Measurements from ENCODE around the gene MCC.

The MCC gene

DNA sequence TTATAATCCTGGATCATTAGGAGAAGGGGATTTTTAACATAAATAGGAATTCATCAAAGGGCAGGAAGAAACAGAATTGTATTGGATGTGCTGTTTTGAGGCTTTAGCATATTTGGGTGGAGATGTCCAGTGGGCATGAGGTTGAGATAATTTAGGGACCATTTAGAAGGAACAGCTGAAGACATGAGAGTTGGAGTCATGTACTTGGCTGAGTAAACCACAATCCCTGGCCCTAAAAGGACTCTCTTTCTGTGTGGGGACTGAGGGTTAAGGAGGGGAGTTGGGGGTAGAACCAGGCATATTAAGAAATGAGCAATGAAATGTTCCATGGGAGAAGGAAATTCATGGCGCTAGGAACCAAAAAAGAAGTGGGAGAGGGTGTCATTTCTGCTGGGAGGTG, 450.1 kb downstream of the MCC start:
- no peak overlapping the region for H3K4me3 Mint-ChIP-seq
- H3K27ac Mint-ChIP-seq, result no peak overlapping the region
- no peaks in the 10 kb centered on the region for H3K9me3 Mint-ChIP-seq
- peaks cover 42% of the 10 kb centered on the region for H3K4me1 Mint-ChIP-seq
- DNase-seq, result no peak
- no peaks in the 10 kb centered on the region for H3K27me3 Mint-ChIP-seq (ENCODE audit: low read depth, poor library complexity)
- peaks cover 20% of the 10 kb centered on the region for H3K36me3 Mint-ChIP-seq (ENCODE audit: low read depth)
- TF ChIP-seq, protein P1, sequence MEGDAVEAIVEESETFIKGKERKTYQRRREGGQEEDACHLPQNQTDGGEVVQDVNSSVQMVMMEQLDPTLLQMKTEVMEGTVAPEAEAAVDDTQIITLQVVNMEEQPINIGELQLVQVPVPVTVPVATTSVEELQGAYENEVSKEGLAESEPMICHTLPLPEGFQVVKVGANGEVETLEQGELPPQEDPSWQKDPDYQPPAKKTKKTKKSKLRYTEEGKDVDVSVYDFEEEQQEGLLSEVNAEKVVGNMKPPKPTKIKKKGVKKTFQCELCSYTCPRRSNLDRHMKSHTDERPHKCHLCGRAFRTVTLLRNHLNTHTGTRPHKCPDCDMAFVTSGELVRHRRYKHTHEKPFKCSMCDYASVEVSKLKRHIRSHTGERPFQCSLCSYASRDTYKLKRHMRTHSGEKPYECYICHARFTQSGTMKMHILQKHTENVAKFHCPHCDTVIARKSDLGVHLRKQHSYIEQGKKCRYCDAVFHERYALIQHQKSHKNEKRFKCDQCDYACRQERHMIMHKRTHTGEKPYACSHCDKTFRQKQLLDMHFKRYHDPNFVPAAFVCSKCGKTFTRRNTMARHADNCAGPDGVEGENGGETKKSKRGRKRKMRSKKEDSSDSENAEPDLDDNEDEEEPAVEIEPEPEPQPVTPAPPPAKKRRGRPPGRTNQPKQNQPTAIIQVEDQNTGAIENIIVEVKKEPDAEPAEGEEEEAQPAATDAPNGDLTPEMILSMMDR (IDR thresholded peaks at IDR 0.05), result no peak

DNA sequence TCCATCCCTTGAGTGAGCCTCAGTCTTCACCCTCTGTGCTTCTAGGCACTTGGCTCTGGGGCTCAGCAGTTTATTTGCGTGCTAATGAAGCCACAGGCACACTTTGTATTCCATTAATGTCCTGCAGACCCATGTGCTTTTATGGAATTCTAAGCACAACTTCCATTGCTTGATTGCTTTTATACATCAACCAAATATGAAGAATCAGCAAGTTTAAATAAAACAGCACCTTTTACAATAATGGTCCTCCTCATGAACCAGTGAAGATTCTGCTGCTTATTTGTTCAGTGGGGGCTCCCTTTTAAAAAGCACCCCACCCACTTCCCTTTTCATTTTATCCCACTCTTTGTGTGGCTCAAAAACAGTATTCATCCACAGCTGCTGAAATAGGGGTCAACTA, 451.4 kb downstream of the MCC start:
- no peaks in the 10 kb centered on the region for H3K27me3 Mint-ChIP-seq (ENCODE audit: low read depth, poor library complexity)
- TF ChIP-seq, protein P1 (IDR thresholded peaks at IDR 0.05), result no peak
- DNase-seq, result no peak
- H3K27ac Mint-ChIP-seq, result no peak overlapping the region
- peaks cover 18% of the 10 kb centered on the region for H3K36me3 Mint-ChIP-seq (ENCODE audit: low read depth)
- no peaks in the 10 kb centered on the region for H3K9me3 Mint-ChIP-seq
- no peak overlapping the region for H3K4me3 Mint-ChIP-seq
- H3K4me1 Mint-ChIP-seq, result peaks cover 42% of the 10 kb centered on the region

DNA sequence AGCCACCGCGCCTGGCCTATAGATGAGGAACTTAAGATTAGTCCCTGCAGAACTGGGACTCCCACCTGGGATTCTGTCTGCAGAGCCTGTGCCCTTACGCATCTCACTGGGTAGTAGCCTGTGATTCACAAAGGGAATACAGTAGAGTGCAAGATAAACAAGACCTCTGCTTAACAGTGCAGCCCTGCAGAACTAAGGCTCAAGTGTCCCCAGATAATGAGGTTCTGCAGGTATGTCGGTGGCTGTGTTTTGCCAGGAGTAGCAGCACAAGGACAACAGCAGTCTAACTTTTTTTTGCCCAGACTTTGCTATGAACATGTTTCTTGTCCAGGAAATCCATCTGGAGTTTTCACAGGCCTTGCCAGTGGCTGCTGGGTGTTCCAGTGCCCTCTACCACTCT, 451.9 kb downstream of the MCC start:
- no peak overlapping the region for H3K4me3 Mint-ChIP-seq
- DNase-seq, result no peak
- H3K36me3 Mint-ChIP-seq (ENCODE audit: low read depth), result peaks cover 15% of the 10 kb centered on the region
- H3K4me1 Mint-ChIP-seq, result peaks cover 45% of the 10 kb centered on the region
- H3K27ac Mint-ChIP-seq, result no peak overlapping the region
- TF ChIP-seq, protein P1 (IDR thresholded peaks at IDR 0.05), result no peak
- no peaks in the 10 kb centered on the region for H3K9me3 Mint-ChIP-seq
- H3K27me3 Mint-ChIP-seq (ENCODE audit: low read depth, poor library complexity), result no peaks in the 10 kb centered on the region

DNA sequence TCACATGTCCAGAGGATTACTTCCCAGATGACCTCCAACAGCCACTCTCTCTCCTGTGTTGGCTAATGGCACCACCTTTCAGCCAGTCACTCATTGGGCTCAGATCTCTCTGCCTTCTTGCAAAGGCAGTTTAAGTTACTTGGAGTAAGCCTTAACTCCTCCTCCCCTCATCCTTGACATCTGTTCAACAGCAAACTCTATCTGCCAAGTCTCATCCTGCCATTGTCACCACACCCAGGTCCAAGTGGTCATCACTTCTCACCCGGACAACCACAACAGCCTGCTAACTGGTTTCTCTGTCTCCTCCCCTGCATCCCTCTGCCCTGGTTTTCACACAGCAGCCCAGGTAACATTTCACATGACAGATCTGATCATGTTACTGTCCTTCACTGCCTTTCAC, 453.2 kb downstream of the MCC start:
- Mint-ChIP-seq H3K27ac (peak overlapping the region; percentile 33), H3K36me3 (ENCODE audit: low read depth) (peaks cover 22% of the 10 kb centered on the region), H3K4me3 (no peak overlapping the region), H3K9me3 (no peaks in the 10 kb centered on the region), H3K4me1 (peaks cover 42% of the 10 kb centered on the region), H3K27me3 (ENCODE audit: low read depth, poor library complexity) (no peaks in the 10 kb centered on the region)
- no peak for DNase-seq
- TF ChIP-seq, protein P1 (IDR thresholded peaks at IDR 0.05), result no peak

DNA sequence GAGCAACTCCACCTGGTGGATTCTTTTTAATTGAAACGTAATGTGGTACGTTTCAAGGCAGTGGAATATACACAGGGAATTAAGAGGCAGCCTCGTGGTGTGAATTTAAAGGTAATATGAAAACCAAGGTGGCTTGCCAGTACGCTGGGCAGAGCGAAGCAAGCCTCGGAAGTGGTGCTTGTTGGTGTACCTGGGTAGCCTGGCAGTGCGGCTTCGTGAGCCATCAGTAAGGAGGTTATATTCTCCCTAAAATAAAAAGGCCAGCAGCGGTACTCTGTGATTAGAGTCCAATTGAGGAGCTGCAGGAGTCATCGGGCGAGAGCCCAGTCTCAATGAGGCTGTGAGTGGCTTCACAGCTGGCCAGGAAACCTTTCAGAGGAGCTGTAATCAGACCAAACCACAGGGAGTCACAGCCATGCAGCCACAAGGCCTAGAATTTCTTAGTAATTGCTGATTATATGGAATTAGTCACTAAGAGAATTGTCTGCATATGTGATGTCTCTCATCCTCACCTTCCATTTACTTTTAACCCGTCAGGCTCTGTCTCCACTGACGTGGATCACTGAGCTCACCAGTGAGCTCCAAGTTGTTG, 454.0 kb downstream of the MCC start:
- Mint-ChIP-seq H3K4me3 (no peak overlapping the region), H3K36me3 (ENCODE audit: low read depth) (peaks cover 30% of the 10 kb centered on the region)

DNA sequence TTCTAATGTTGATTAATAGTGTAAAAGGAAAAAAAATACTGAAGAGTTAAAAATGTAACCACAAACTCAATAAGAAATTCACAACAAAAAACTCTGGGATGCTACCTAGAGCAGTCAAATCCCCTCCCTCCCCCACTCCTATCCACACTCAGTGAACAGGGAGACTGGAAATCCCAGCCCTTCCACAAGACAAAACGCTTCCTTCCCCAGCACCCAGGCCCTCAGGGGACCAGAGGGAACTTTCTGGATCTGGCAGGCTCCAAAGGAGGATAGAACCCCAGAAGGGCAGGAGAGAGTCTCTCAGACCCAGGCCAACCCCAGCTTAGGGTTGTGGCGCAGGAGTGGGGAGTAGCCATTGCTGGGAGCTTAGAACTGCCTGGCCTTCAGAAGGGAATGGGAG, 456.7 kb downstream of the MCC start:
- Mint-ChIP-seq H3K4me1 (peaks cover 32% of the 10 kb centered on the region), H3K27ac (peak overlapping the region; percentile 90), H3K27me3 (ENCODE audit: low read depth, poor library complexity) (no peaks in the 10 kb centered on the region), H3K4me3 (no peak overlapping the region), H3K9me3 (no peaks in the 10 kb centered on the region), H3K36me3 (ENCODE audit: low read depth) (peaks cover 43% of the 10 kb centered on the region)
- TF ChIP-seq, protein P1 (IDR thresholded peaks at IDR 0.05), result no peak
- DNase-seq, result no peak

More for the DNA sequence above, 454.0 kb downstream of the MCC start:
- H3K27ac Mint-ChIP-seq, result peak overlapping the region; percentile 33
- DNase-seq, result no peak
- TF ChIP-seq, protein P1 (IDR thresholded peaks at IDR 0.05), result no peak
- H3K4me1 Mint-ChIP-seq, result peaks cover 38% of the 10 kb centered on the region
- H3K9me3 Mint-ChIP-seq, result no peaks in the 10 kb centered on the region
- no peaks in the 10 kb centered on the region for H3K27me3 Mint-ChIP-seq (ENCODE audit: low read depth, poor library complexity)
